GM19324 (cell line): ENCODE data around the gene KRTAP10-6.
"Not testable (repeated sequence)": the region's sequence is repeated elsewhere in the genome, so short reads cannot be mapped to it uniquely, and the experiment has no call there.

Experiments used
- ATAC-seq: cut with Tn5 transposase; IDR thresholded peaks from one replicate; pipeline ENCODE4 v1.9.1; 2021; ENCODE audit warnings: mild to moderate bottlenecking, moderate library complexity; ENCODE audit not compliant: unreplicated experiment, low FRiP score

The KRTAP10-6 gene

GRCh38 chr21:44564886-44565598, 27.3 kb downstream of the KRTAP10-6 start:
- no peak for ATAC-seq

GRCh38 chr21:44564099-44564498, 28.2 kb downstream of the KRTAP10-6 start:
- no peak for ATAC-seq

- ATAC-seq, result no peak
These were observed 33.6 kb downstream of the KRTAP10-6 start, which contains the start of gene KRTAP10-3 for GRCh38 chr21:44558695-44559094. KRTAP10-3 (minus strand) TSS chr21:44558795; CDS start chr21:44558715, 80 bp downstream.

GRCh38 chr21:44558329-44558675, 34.0 kb downstream of the KRTAP10-6 start:
- ATAC-seq, result not testable (repeated sequence)

GRCh38 chr21:44557491-44558328, 34.6 kb downstream of the KRTAP10-6 start:
- no peak for ATAC-seq

GRCh38 chr21:44556879-44557278, 35.4 kb downstream of the KRTAP10-6 start:
- ATAC-seq, result no peak

- no peak for ATAC-seq
These were observed 37.0 kb downstream of the KRTAP10-6 start for GRCh38 chr21:44555200-44555875.

GRCh38 chr21:44552681-44553080, 39.6 kb downstream of the KRTAP10-6 start:
- ATAC-seq, result no peak

- ATAC-seq, result no peak
These were observed 40.2 kb downstream of the KRTAP10-6 start for GRCh38 chr21:44552136-44552535.

GRCh38 chr21:44551340-44551961, 40.9 kb downstream of the KRTAP10-6 start, which contains the start of gene KRTAP10-2:
KRTAP10-2 (minus strand) TSS chr21:44551505; CDS start chr21:44551458, 47 bp downstream.
- ATAC-seq, result no peak

GRCh38 chr21:44550807-44551206, 41.5 kb downstream of the KRTAP10-6 start:
- no peak for ATAC-seq

GRCh38 chr21:44550285-44550684, 42.0 kb downstream of the KRTAP10-6 start:
- not testable (repeated sequence) for ATAC-seq

- ATAC-seq, result no peak
These were observed 42.6 kb downstream of the KRTAP10-6 start for GRCh38 chr21:44549525-44550211.

- no peak for ATAC-seq
These were observed 43.4 kb downstream of the KRTAP10-6 start for GRCh38 chr21:44548922-44549321.

- ATAC-seq, result no peak
These were observed 43.9 kb downstream of the KRTAP10-6 start for GRCh38 chr21:44548381-44548780.

- ATAC-seq, result no peak
These were observed 44.5 kb downstream of the KRTAP10-6 start for GRCh38 chr21:44547656-44548331.

- no peak for ATAC-seq
These were observed 47.7 kb downstream of the KRTAP10-6 start for GRCh38 chr21:44544566-44544965.

GRCh38 chr21:44542716-44543115, 49.6 kb downstream of the KRTAP10-6 start:
- ATAC-seq, result no peak
